OCI-LY7 (cell line): Measurements from ENCODE around the gene DNMT1. TPM values are rescaled to one million over a fixed set of nuclear protein-coding genes. Genes with fewer than 3 reads are reported as not detected.

Experiments used
- BruUV-seq: library from RNA; stranded (reverse); fragments of 400-500 nt; replicated peaks from 2 replicates; lab custom pipeline; 2021; lab: Mats Ljungman, UMichigan
- CTCF ChIA-PET: fragments of 300-600 bp; sonication (Branson Sonifier 250); formaldehyde crosslinking; loops from one replicate; lab custom pipeline; 2022; ENCODE audit warnings: antibody characterized with exemption; ENCODE audit not compliant: unreplicated experiment; lab: Charles Lee
- POLR2A ChIA-PET: fragments of 300-600 bp; sonication (Branson Sonifier 250); formaldehyde crosslinking; loops from one replicate; lab custom pipeline; 2022; ENCODE audit warnings: antibody characterized with exemption; lab: Charles Lee
- DNase-seq: peaks from one replicate; pipeline ENCODE4 v3.0.0-alpha.2; 2015; ENCODE audit warnings: low spot score
- H2AFZ ChIP-seq: fragments of 200-600 bp; sonication (generic), shearing (Covaris generic); 2 replicates; pipeline ENCODE4 v1.6.1; 2014; ENCODE audit warnings: mild to moderate bottlenecking, antibody characterized with exemption, low read length, moderate library complexity
- H3K27ac ChIP-seq: fragments of 200-600 bp; sonication (generic); 2 replicates; pipeline ENCODE4 v1.5.1; 2014; ENCODE audit warnings: mixed run types, low read depth, mild to moderate bottlenecking, moderate library complexity, low read length, inconsistent platforms; ENCODE audit not compliant: poor library complexity, severe bottlenecking
- H3K36me3 ChIP-seq: fragments of 200-600 bp; sonication (generic); 2 replicates; pipeline ENCODE4 v1.6.1; 2014; ENCODE audit warnings: mild to moderate bottlenecking, antibody characterized with exemption, low read length, moderate library complexity, mixed read lengths; ENCODE audit not compliant: insufficient read depth
- H3K4me1 ChIP-seq: fragments of 200-600 bp; sonication (generic); 2 replicates; pipeline ENCODE4 v1.5.1; 2014; ENCODE audit warnings: mild to moderate bottlenecking, low read length; ENCODE audit not compliant: insufficient read depth, poor library complexity, severe bottlenecking
- H3K4me2 ChIP-seq: fragments of 200-600 bp; sonication (generic); 2 replicates; pipeline ENCODE4 v1.6.1; 2014; ENCODE audit warnings: mild to moderate bottlenecking, low read length
- H3K4me3 ChIP-seq: fragments of 200-600 bp; sonication (generic); 2 replicates; pipeline ENCODE4 v1.5.1; 2014; ENCODE audit warnings: mild to moderate bottlenecking, low read depth, low read length; ENCODE audit not compliant: poor library complexity, severe bottlenecking
- H3K79me2 ChIP-seq: fragments of 200-600 bp; sonication (generic); 2 replicates; pipeline ENCODE4 v1.6.1; 2016; ENCODE audit warnings: low read depth, mild to moderate bottlenecking, low read length, moderate library complexity, mixed read lengths; ENCODE audit not compliant: insufficient read depth
- H3K9me2 ChIP-seq: fragments of 200-600 bp; sonication (generic); 2 replicates; pipeline ENCODE4 v1.6.1; 2016; ENCODE audit warnings: mild to moderate bottlenecking, low read length, mixed read lengths; ENCODE audit not compliant: insufficient read depth
- H3K9me3 ChIP-seq: fragments of 200-600 bp; sonication (generic); 2 replicates; pipeline ENCODE4 v1.6.1; 2014; ENCODE audit warnings: mild to moderate bottlenecking, mixed run types, low read length, mixed read lengths
- H4K20me1 ChIP-seq: fragments of 200-600 bp; sonication (generic); 2 replicates; pipeline ENCODE4 v1.6.1; 2014; ENCODE audit warnings: mild to moderate bottlenecking, antibody characterized with exemption, low read length, moderate library complexity, mixed read lengths; ENCODE audit not compliant: insufficient read depth
- CTCF ChIP-seq: fragments of 200-600 bp; sonication (generic); conservative IDR thresholded peaks from 2 replicates; pipeline ENCODE4 v1.5.1; 2014; ENCODE audit warnings: mild to moderate bottlenecking, antibody characterized with exemption, low read length, moderate library complexity, mixed read lengths
- EZH2phosphoT487 ChIP-seq: fragments of 200-600 bp; sonication (generic); IDR thresholded peaks from 2 replicates; pipeline ENCODE4 v1.6.1; 2018; ENCODE audit warnings: low read depth, borderline replicate concordance, mild to moderate bottlenecking, mixed run types, antibody characterized with exemption, low read length, moderate library complexity, mixed read lengths
- intact Hi-C: fragments of 100-400 bp; cut with micrococcal nuclease; formaldehyde crosslinking; loops from one replicate; pipeline ENCODE4 v1.10.0; 2022; ENCODE audit not compliant: unreplicated experiment
- total RNA-seq, 2 experiments: library from RNA; depleted of rRNA in 1 of 2; stranded (reverse); fragments of >200 nt in 1 of 2; shearing (Covaris generic) in 1 of 2; gene quantifications; 2 replicates each; pipeline ENCODE4 v1.2.3, GENCODE V29; 2014 to 2022

DNMT1 gene
- total RNA-seq, 2 experiments from 2014 or later: 329 to 680 TPM

- Histone ChIP-seq H3K36me3 (peaks cover 98% of the 10 kb centered on the region), H3K27ac (no peak overlapping the region), H3K9me3 (no peaks in the 10 kb centered on the region), H3K4me3 (no peak overlapping the region), H2AFZ (no peak overlapping the region), H4K20me1 (peaks cover 5% of the 10 kb centered on the region; the same call in 1 of the 2 replicates), H3K9me2 (no peaks in the 10 kb centered on the region), H3K4me2 (no peak overlapping the region), H3K4me1 (no peaks in the 10 kb centered on the region), H3K79me2 (no peaks in the 10 kb centered on the region; the same call in 1 of the 2 replicates)
- intact Hi-C loops: no loop called here
- POLR2A ChIA-PET: no interaction called here
- TF ChIP-seq EZH2phosphoT487 (no peak), CTCF (no peak)
- CTCF ChIA-PET: no interaction called here
- no TSS peak for BruUV-seq
- no peak for DNase-seq
These were observed 51.1 kb downstream of the DNMT1 start for GRCh38 chr19:10143681-10144080.

GRCh38 chr19:10142701-10143375 lies 51.9 kb downstream of the DNMT1 start:
- ChIA-PET POLR2A (no interaction called here), CTCF (interaction anchor here (0.6 kb wide), 1 partner anchor 27 kb away, joined by 3 read pairs; no protein-coding TSS in a partner anchor)
- intact Hi-C loops: no loop called here
- Histone ChIP-seq H3K4me1 (no peaks in the 10 kb centered on the region), H3K27ac (no peak overlapping the region), H3K9me2 (no peaks in the 10 kb centered on the region), H4K20me1 (peaks cover 5% of the 10 kb centered on the region; the same call in 1 of the 2 replicates), H3K4me3 (no peak overlapping the region), H3K79me2 (no peaks in the 10 kb centered on the region; the same call in 1 of the 2 replicates), H3K4me2 (no peak overlapping the region), H3K36me3 (peaks cover 99% of the 10 kb centered on the region), H2AFZ (no peak overlapping the region), H3K9me3 (no peaks in the 10 kb centered on the region)
- TF ChIP-seq EZH2phosphoT487 (no peak), CTCF (no peak)
- no TSS peak for BruUV-seq
- DNase-seq: no peak

GRCh38 chr19:10141973-10142372 lies 52.8 kb downstream of the DNMT1 start:
- BruUV-seq: no TSS peak

More at GRCh38 chr19:10141973-10142372, 52.8 kb downstream of the DNMT1 start:
- Histone ChIP-seq H3K36me3 (peaks cover 99% of the 10 kb centered on the region), H2AFZ (no peak overlapping the region), H3K79me2 (no peaks in the 10 kb centered on the region; the same call in 1 of the 2 replicates), H3K4me1 (no peaks in the 10 kb centered on the region), H3K9me3 (no peaks in the 10 kb centered on the region), H3K27ac (no peak overlapping the region), H3K4me3 (no peak overlapping the region), H3K9me2 (no peaks in the 10 kb centered on the region), H3K4me2 (no peak overlapping the region), H4K20me1 (peaks cover 5% of the 10 kb centered on the region; the same call in 1 of the 2 replicates)
- ChIA-PET CTCF (no interaction called here), POLR2A (no interaction called here)
- no peak for DNase-seq
- intact Hi-C loops: no loop called here
- no peak for TF ChIP-seq EZH2phosphoT487
- no peak for TF ChIP-seq CTCF
